Panc1 (cell line): ENCODE results near the gene SUMF2. TPM values are rescaled to one million over a fixed set of nuclear protein-coding genes. Genes with fewer than 3 reads are reported as not detected.

Experiments
- ATAC-seq: fragments of 200-7000 bp; cut with Tn5 transposase; 2 replicates; pipeline ENCODE4 v1.9.1; 2020; ENCODE audit warnings: mild to moderate bottlenecking, moderate library complexity
- BruUV-seq: library from RNA; stranded (reverse); fragments of 400-500 nt; replicated peaks from 2 replicates; lab custom pipeline; 2021; lab: Mats Ljungman, UMichigan
- CTCF ChIA-PET: fragments of 300-600 bp; sonication (Branson Sonifier 250); formaldehyde crosslinking; loops from one replicate; lab custom pipeline; 2022; ENCODE audit warnings: antibody characterized with exemption; lab: Charles Lee
- POLR2A ChIA-PET: fragments of 300-600 bp; sonication (Branson Sonifier 250); formaldehyde crosslinking; loops from one replicate; lab custom pipeline; 2022; ENCODE audit warnings: antibody characterized with exemption; lab: Charles Lee
- DNase-seq: peaks from one replicate; pipeline ENCODE4 v3.0.0-alpha.2; 2010; ENCODE audit warnings: low read depth, low spot score
- H3K27ac ChIP-seq: 2 replicates; pipeline ENCODE4 v1.5.1; 2011; ENCODE audit warnings: mild to moderate bottlenecking, low read length, inconsistent platforms
- H3K27me3 ChIP-seq: fragments of 200-500 bp; sonication (Bioruptor generic); 2 replicates; pipeline ENCODE4 v1.6.0; 2014; ENCODE audit warnings: low read length, inconsistent platforms; ENCODE audit not compliant: control insufficient read depth, insufficient read depth
- H3K36me3 ChIP-seq: fragments of 200-500 bp; sonication (Bioruptor generic); 2 replicates; pipeline ENCODE4 v1.5.1; 2014; ENCODE audit warnings: inconsistent platforms, mild to moderate bottlenecking, low read length, moderate library complexity; ENCODE audit not compliant: control insufficient read depth, insufficient read depth
- H3K4me1 ChIP-seq: 2 replicates; pipeline ENCODE4 v1.5.1; 2011; ENCODE audit warnings: inconsistent platforms, mild to moderate bottlenecking, low read length, moderate library complexity; ENCODE audit not compliant: control insufficient read depth, insufficient read depth
- H3K4me3 ChIP-seq, 2 experiments: 2 replicates each; pipeline ENCODE4 v1.5.1; 2011 to 2012; ENCODE audit warnings: low read depth in 2 of 2, low read length in 2 of 2, mild to moderate bottlenecking in 2 of 2, inconsistent platforms in 1 of 2, moderate library complexity in 1 of 2
- H3K9me3 ChIP-seq: fragments of 200-500 bp; sonication (Bioruptor generic); 2 replicates; pipeline ENCODE4 v1.5.1; 2014; ENCODE audit warnings: low read depth, mild to moderate bottlenecking, inconsistent platforms, low read length, moderate library complexity; ENCODE audit not compliant: control insufficient read depth, insufficient read depth
- CTCF ChIP-seq: fragments of 450-650 bp; IDR thresholded peaks from 2 replicates; pipeline ENCODE4 v1.5.1; 2017; ENCODE audit warnings: mild to moderate bottlenecking
- POLR2AphosphoS5 ChIP-seq: IDR thresholded peaks from 2 replicates; pipeline ENCODE4 v1.6.1; 2012; ENCODE audit warnings: mild to moderate bottlenecking, low read depth, low read length, moderate library complexity
- SIN3A ChIP-seq: IDR thresholded peaks from 2 replicates; pipeline ENCODE4 v1.6.1; 2012; ENCODE audit warnings: low read depth, mild to moderate bottlenecking, low read length, moderate library complexity, borderline replicate concordance; ENCODE audit not compliant: insufficient read depth
- TCF7L2 ChIP-seq: IDR thresholded peaks from 2 replicates; pipeline ENCODE4 v1.6.1; 2011; ENCODE audit warnings: mild to moderate bottlenecking, low read depth, low read length, inconsistent platforms
- in situ Hi-C: cut with HindIII; loops from 2 replicates; pipeline ENCODE4 v1.10.0; 2016; ENCODE audit warnings: low sequenced_read_pairs, low pct_unique_long_range_greater_than_20kb
- intact Hi-C: fragments of 100-400 bp; cut with micrococcal nuclease; formaldehyde crosslinking; loops from one replicate; pipeline ENCODE4 v1.10.0; 2022; ENCODE audit not compliant: unreplicated experiment
- total RNA-seq: library from RNA; stranded (reverse); gene quantifications from one replicate; pipeline ENCODE4 v1.2.1, GENCODE V29; 2021; ENCODE audit not compliant: unreplicated experiment
- TF ChIP-seq, protein P1 (sequence below), 2 experiments: IDR thresholded peaks; 2 replicates each; pipeline ENCODE4 v1.6.1; 2011 to 2012; ENCODE audit warnings: low read depth in 2 of 2, control low read depth in 1 of 2, low read length in 1 of 2, mild to moderate bottlenecking in 1 of 2, moderate library complexity in 1 of 2; ENCODE audit not compliant: insufficient read depth in 1 of 2

The SUMF2 gene
- total RNA-seq, 1 experiment from 2014 or later: 156 TPM

GRCh38 chr7:56086761-56087160 lies 22.7 kb downstream of the SUMF2 start:
- intact Hi-C loops (no loop called here), in situ Hi-C loops (no loop called here)
- ATAC-seq: no peak
- no peak overlapping the region for H3K27ac ChIP-seq
- CTCF ChIA-PET: no interaction called here
- H3K36me3 ChIP-seq: no peaks in the 10 kb centered on the region
- DNase-seq: no peak
- TF ChIP-seq POLR2AphosphoS5 (no peak), CTCF (no peak), TCF7L2 (no peak), SIN3A (no peak)
- TF ChIP-seq, protein P1, sequence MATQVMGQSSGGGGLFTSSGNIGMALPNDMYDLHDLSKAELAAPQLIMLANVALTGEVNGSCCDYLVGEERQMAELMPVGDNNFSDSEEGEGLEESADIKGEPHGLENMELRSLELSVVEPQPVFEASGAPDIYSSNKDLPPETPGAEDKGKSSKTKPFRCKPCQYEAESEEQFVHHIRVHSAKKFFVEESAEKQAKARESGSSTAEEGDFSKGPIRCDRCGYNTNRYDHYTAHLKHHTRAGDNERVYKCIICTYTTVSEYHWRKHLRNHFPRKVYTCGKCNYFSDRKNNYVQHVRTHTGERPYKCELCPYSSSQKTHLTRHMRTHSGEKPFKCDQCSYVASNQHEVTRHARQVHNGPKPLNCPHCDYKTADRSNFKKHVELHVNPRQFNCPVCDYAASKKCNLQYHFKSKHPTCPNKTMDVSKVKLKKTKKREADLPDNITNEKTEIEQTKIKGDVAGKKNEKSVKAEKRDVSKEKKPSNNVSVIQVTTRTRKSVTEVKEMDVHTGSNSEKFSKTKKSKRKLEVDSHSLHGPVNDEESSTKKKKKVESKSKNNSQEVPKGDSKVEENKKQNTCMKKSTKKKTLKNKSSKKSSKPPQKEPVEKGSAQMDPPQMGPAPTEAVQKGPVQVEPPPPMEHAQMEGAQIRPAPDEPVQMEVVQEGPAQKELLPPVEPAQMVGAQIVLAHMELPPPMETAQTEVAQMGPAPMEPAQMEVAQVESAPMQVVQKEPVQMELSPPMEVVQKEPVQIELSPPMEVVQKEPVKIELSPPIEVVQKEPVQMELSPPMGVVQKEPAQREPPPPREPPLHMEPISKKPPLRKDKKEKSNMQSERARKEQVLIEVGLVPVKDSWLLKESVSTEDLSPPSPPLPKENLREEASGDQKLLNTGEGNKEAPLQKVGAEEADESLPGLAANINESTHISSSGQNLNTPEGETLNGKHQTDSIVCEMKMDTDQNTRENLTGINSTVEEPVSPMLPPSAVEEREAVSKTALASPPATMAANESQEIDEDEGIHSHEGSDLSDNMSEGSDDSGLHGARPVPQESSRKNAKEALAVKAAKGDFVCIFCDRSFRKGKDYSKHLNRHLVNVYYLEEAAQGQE (IDR thresholded peaks at IDR 0.05; ENCODE audit: insufficient read depth in 1 of 2, low read depth in 2 of 2, low read length in 1 of 2): no peak
- H3K9me3 ChIP-seq: no peaks in the 10 kb centered on the region
- no peaks in the 10 kb centered on the region for H3K27me3 ChIP-seq
- H3K4me3 ChIP-seq: no peak overlapping the region
- POLR2A ChIA-PET: no interaction called here
- H3K4me1 ChIP-seq: no peaks in the 10 kb centered on the region
- no TSS peak for BruUV-seq

- CTCF ChIA-PET: no interaction called here
- no TSS peak for BruUV-seq
- POLR2A ChIA-PET: no interaction called here
- no peak overlapping the region for H3K27ac ChIP-seq
- no peaks in the 10 kb centered on the region for H3K36me3 ChIP-seq
- peaks cover 2% of the 10 kb centered on the region; the same call in 1 of the 2 replicates for H3K4me1 ChIP-seq
- intact Hi-C loops (no loop called here), in situ Hi-C loops (no loop called here)
- H3K9me3 ChIP-seq: no peaks in the 10 kb centered on the region
- no peaks in the 10 kb centered on the region for H3K27me3 ChIP-seq
- H3K4me3 ChIP-seq: no peak overlapping the region
- TF ChIP-seq POLR2AphosphoS5 (no peak), SIN3A (no peak), CTCF (no peak), TCF7L2 (no peak)
- TF ChIP-seq, protein P1 (IDR thresholded peaks at IDR 0.05; ENCODE audit: insufficient read depth in 1 of 2, low read depth in 2 of 2, low read length in 1 of 2): no peak
- ATAC-seq (no peak), DNase-seq (no peak)
These were observed 23.4 kb downstream of the SUMF2 start for GRCh38 chr7:56087445-56087844.
